GM23248 (cell line): ENCODE data around the gene FARS2. TPM values are rescaled to one million over a fixed set of nuclear protein-coding genes. Genes with fewer than 3 reads are reported as not detected.

ENCODE experiments used
- DNase-seq: peaks from one replicate; pipeline ENCODE4 v3.0.0-alpha.2; 2015
- H2AFZ ChIP-seq: fragments of 200-600 bp; sonication (generic); 2 replicates; pipeline ENCODE4 v1.6.1; 2016; ENCODE audit warnings: antibody characterized with exemption
- H3F3A ChIP-seq: fragments of 200-600 bp; sonication (generic); 2 replicates; pipeline ENCODE4 v1.6.1; 2016; ENCODE audit warnings: mild to moderate bottlenecking, antibody characterized with exemption, mixed run types; ENCODE audit not compliant: insufficient read depth
- H3K27ac ChIP-seq: fragments of 200-600 bp; sonication (generic); 2 replicates; pipeline ENCODE4 v1.5.1; 2016; ENCODE audit warnings: mild to moderate bottlenecking
- H3K27me3 ChIP-seq: fragments of 200-600 bp; sonication (generic); replicated peaks from 2 replicates; pipeline ENCODE4 v1.6.1; 2016; ENCODE audit warnings: mild to moderate bottlenecking; ENCODE audit not compliant: insufficient read depth
- H3K36me3 ChIP-seq: fragments of 200-600 bp; sonication (generic); 2 replicates; pipeline ENCODE4 v1.6.1; 2016; ENCODE audit warnings: low read depth, mild to moderate bottlenecking
- H3K4me1 ChIP-seq: fragments of 200-600 bp; sonication (generic); 2 replicates; pipeline ENCODE4 v1.6.1; 2016; ENCODE audit warnings: mild to moderate bottlenecking; ENCODE audit not compliant: insufficient read depth
- H3K4me2 ChIP-seq: fragments of 200-600 bp; sonication (generic); one replicate; pipeline ENCODE4 v1.6.1; 2016; ENCODE audit warnings: mild to moderate bottlenecking; ENCODE audit not compliant: unreplicated experiment
- H3K4me3 ChIP-seq: fragments of 200-600 bp; sonication (generic); 2 replicates; pipeline ENCODE4 v1.5.1; 2016; ENCODE audit warnings: mild to moderate bottlenecking
- H3K79me2 ChIP-seq: fragments of 200-600 bp; sonication (generic); 2 replicates; pipeline ENCODE4 v1.6.1; 2016; ENCODE audit warnings: mild to moderate bottlenecking; ENCODE audit not compliant: insufficient read depth
- H3K9ac ChIP-seq: fragments of 200-600 bp; sonication (generic); 2 replicates; pipeline ENCODE4 v1.6.1; 2016; ENCODE audit warnings: mild to moderate bottlenecking
- H3K9me2 ChIP-seq: fragments of 200-600 bp; sonication (generic); 2 replicates; pipeline ENCODE4 v1.6.1; 2016; ENCODE audit warnings: mixed run types, mild to moderate bottlenecking, moderate library complexity; ENCODE audit not compliant: insufficient read depth
- H3K9me3 ChIP-seq: fragments of 200-600 bp; sonication (generic); one replicate; pipeline ENCODE4 v1.6.1; 2017; ENCODE audit warnings: low read depth
- H4K20me1 ChIP-seq: fragments of 200-600 bp; sonication (generic); 2 replicates; pipeline ENCODE4 v1.6.0; 2016; ENCODE audit not compliant: insufficient read depth
- EZH2 ChIP-seq: fragments of 200-600 bp; sonication (generic); IDR thresholded peaks from 2 replicates; pipeline ENCODE4 v1.6.1; 2018; ENCODE audit warnings: antibody characterized with exemption, mild to moderate bottlenecking; ENCODE audit not compliant: insufficient read depth, poor library complexity, severe bottlenecking
- EZH2phosphoT487 ChIP-seq: fragments of 200-600 bp; sonication (generic); IDR thresholded peaks from 2 replicates; pipeline ENCODE4 v1.6.1; 2018; ENCODE audit warnings: antibody characterized with exemption, moderate library complexity, mild to moderate bottlenecking, low read depth; ENCODE audit not compliant: insufficient read depth
- WGBS, 2 experiments: methylation state at CpG; one replicate each; pipeline ENCODE4 v1.1.6; 2015 to 2017; ENCODE audit warnings: low lambda C conversion rate in 2 of 2, low coverage in 1 of 2; ENCODE audit errors: missing lambda C conversion rate in 2 of 2; 5-methylcytosine and 5-hydroxymethylcytosine counted together
- in situ Hi-C: fragments of 300-500 bp; cut with MboI; formaldehyde crosslinking; loops from 2 replicates; pipeline ENCODE4 v1.15.0; 2020
- polyA plus RNA-seq: library from polyadenylated mRNA; unstranded; fragments of >200 nt; fragmentation: Nextera tagmentation; extraction: Ambion mirVana; gene quantifications from 2 replicates; pipeline ENCODE4 v1.2.1, GENCODE V29; 2016
- total RNA-seq: library from RNA; depleted of rRNA; stranded (reverse); fragments of >200 nt; shearing (Covaris generic); gene quantifications from 2 replicates; pipeline ENCODE4 v1.2.3, GENCODE V29; 2014

The FARS2 gene
- total and polyA plus RNA-seq, 2 experiments from 2014 or later, result 15.1 to 16.5 TPM

DNA sequence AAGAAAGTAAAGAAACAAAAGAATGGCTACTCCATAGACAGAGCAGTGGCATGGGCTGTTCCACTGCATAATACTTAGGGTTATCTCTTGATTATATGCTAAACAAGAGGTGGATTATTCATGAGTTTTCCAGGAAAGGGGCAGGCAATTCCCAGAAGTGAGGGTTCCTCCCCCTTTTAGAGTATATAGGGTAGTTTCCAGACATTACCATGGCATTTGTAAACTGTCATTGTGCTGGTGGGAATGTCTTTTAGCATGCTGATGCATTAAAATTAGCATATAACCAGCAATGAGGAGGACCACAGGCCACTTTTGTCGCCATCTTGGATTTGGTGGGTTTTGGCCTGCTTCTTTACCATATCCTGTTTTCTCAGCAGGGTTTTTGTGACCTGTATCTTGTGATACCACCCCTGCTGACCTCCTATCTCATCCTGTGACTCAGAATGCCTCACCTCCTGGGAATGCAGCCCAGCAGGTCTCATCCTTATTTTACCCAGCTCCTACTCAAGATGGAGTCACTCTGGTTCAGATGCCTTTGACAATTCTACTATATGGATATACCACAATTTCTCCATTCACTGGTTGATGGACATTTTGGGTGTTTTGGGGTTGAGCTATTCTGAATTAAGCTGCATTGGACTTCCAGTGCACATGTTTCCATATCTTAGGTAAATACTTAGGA lies 280.6 kb downstream of the FARS2 start:
- H3K4me3 ChIP-seq, result no peak overlapping the region
- in situ Hi-C loops, result no loop called here
- peaks cover 11% of the 10 kb centered on the region; the same call in 1 of the 2 replicates for H3F3A ChIP-seq
- H3K4me2 ChIP-seq, result no peak overlapping the region
- peaks cover 28% of the 10 kb centered on the region for H3K4me1 ChIP-seq
- no peaks in the 10 kb centered on the region for H3K79me2 ChIP-seq
- H3K9ac ChIP-seq, result no peak overlapping the region
- TF ChIP-seq EZH2 (no peak), EZH2phosphoT487 (no peak)
- no peaks in the 10 kb centered on the region for H3K9me2 ChIP-seq
- H3K27me3 ChIP-seq, result no peaks in the 10 kb centered on the region
- H2AFZ ChIP-seq, result no peak overlapping the region
- no peaks in the 10 kb centered on the region for H3K36me3 ChIP-seq
- H3K9me3 ChIP-seq, result no peaks in the 10 kb centered on the region
- no peak overlapping the region for H3K27ac ChIP-seq
- peak; percentile 17 for DNase-seq
- H4K20me1 ChIP-seq, result no peaks in the 10 kb centered on the region
- 96 to 100% methylated on average over 1 of the region's 1 CpG for WGBS, 2 experiments

DNA sequence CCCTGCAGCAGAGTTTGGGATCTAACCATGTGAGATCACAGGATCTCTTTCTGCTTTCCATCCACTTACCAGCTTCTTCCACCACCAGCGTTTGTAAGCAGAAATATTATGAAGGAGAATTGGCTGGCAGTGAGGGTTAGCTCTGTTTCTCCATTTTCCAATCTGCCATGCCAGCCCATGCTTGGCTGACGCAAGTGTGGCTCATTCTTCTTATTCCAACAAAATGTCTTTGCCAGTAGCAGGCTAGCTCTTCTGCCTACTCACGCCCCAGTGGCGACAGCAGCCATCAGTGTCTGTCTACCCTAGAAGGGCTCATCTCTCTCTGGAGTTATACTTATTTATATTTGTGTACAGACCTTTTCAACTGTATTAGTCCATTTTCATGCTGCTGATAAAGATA lies 286.2 kb downstream of the FARS2 start:
- no peak overlapping the region for H3K4me2 ChIP-seq
- no peaks in the 10 kb centered on the region for H3K27me3 ChIP-seq
- no peak overlapping the region for H3K9ac ChIP-seq
- no peaks in the 10 kb centered on the region for H4K20me1 ChIP-seq
- no peak overlapping the region for H2AFZ ChIP-seq
- no peak overlapping the region for H3K27ac ChIP-seq
- no peak overlapping the region for H3K4me3 ChIP-seq
- H3K4me1 ChIP-seq, result no peaks in the 10 kb centered on the region
- TF ChIP-seq EZH2phosphoT487 (no peak), EZH2 (no peak)
- in situ Hi-C loops, result no loop called here
- no peaks in the 10 kb centered on the region for H3K79me2 ChIP-seq
- H3K9me2 ChIP-seq, result no peaks in the 10 kb centered on the region
- no peaks in the 10 kb centered on the region for H3K9me3 ChIP-seq
- H3K36me3 ChIP-seq, result no peaks in the 10 kb centered on the region
- H3F3A ChIP-seq, result no peaks in the 10 kb centered on the region
- 70% methylated on average over 4 of the region's 4 CpGs for whole genome bisulfite sequencing, 2 experiments
- no peak for DNase-seq

DNA sequence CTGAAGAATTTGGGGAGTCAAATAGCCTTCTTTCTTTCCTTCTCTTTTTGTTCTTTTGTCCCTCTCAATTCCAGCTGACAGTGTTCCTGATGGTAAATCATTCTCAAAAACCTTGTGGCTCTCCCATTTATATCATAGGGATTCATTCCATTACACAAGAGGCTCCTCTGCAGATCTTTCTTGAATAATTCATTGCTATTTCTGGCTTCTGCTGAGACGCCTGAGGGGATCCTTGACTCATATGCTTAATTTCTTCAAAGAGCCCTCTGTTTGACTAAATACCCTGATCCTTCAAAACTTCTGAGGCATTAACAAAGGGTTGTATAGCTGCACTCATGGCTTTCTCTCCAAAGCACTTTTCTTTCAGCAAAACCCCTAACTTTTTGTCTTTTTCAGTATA lies 289.3 kb downstream of the FARS2 start:
- H3F3A ChIP-seq, result no peaks in the 10 kb centered on the region
- TF ChIP-seq EZH2phosphoT487 (no peak), EZH2 (no peak)
- in situ Hi-C loops, result no loop called here
- no peaks in the 10 kb centered on the region for H3K9me3 ChIP-seq
- H3K27me3 ChIP-seq, result no peaks in the 10 kb centered on the region
- H3K4me1 ChIP-seq, result no peaks in the 10 kb centered on the region
- WGBS, 2 experiments, result 93 to 100% methylated on average over 1 of the region's 1 CpG
- H3K27ac ChIP-seq, result no peak overlapping the region
- no peaks in the 10 kb centered on the region for H4K20me1 ChIP-seq
- no peak overlapping the region for H3K9ac ChIP-seq
- no peak overlapping the region for H2AFZ ChIP-seq
- H3K9me2 ChIP-seq, result no peaks in the 10 kb centered on the region
- no peak overlapping the region for H3K4me2 ChIP-seq
- no peak for DNase-seq
- no peak overlapping the region for H3K4me3 ChIP-seq
- H3K36me3 ChIP-seq, result no peaks in the 10 kb centered on the region
- H3K79me2 ChIP-seq, result no peaks in the 10 kb centered on the region

DNA sequence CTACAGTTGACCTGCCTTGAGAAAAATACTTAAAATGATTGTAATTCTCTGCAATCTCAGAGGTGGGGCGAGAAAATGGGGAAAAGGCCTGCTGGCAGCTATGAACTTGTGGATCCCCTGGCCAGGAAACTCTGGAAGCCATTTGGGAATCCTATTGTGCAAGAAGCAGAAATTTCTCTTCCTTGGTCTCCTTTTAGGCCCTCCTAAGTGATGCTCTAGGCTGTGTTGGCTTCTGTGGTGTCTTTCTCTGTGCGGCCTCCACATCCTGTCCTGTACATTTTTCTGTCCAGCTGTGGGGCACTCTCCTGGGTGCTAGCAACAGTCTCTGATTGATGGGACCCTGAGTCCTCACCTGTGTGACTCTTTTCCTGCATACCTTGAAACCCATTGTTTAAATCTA lies 290.9 kb downstream of the FARS2 start:
- H3K4me2 ChIP-seq, result no peak overlapping the region
- in situ Hi-C loops, result no loop called here
- H3F3A ChIP-seq, result no peaks in the 10 kb centered on the region
- TF ChIP-seq EZH2phosphoT487, result no peak
- H3K9me2 ChIP-seq, result no peaks in the 10 kb centered on the region
- H3K9me3 ChIP-seq, result no peaks in the 10 kb centered on the region
- no peaks in the 10 kb centered on the region for H3K79me2 ChIP-seq
- H3K9ac ChIP-seq, result no peak overlapping the region
- WGBS, 2 experiments, result 72 to 76% methylated on average over 2 of the region's 2 CpGs
- H3K27me3 ChIP-seq, result no peaks in the 10 kb centered on the region
- H4K20me1 ChIP-seq, result no peaks in the 10 kb centered on the region
- H2AFZ ChIP-seq, result no peak overlapping the region
- no peak overlapping the region for H3K27ac ChIP-seq
- H3K4me1 ChIP-seq, result no peaks in the 10 kb centered on the region
- no peak overlapping the region for H3K4me3 ChIP-seq
- H3K36me3 ChIP-seq, result no peaks in the 10 kb centered on the region
- no peak for DNase-seq

DNA sequence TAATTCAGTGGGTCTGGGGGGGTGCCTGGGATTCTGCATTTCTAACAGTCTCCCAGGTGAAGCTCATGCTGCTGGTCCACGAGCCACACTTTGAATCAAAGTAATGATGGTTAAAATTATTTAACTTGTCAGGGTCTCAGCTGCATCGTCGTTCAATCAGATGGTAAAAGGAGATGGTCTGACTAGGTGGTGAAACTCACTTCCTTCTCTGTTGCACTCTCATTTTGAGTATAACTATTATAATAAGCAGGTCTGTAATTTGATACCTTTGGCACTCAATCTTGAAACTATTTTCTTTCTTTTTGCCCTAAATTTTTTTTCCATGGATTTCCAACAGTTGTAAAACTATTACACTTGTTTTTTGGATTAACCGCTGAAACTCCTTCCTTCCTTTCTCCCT lies 292.5 kb downstream of the FARS2 start:
- no peaks in the 10 kb centered on the region for H4K20me1 ChIP-seq
- H3K4me1 ChIP-seq, result no peaks in the 10 kb centered on the region
- H3K9me3 ChIP-seq, result no peaks in the 10 kb centered on the region
- H3K79me2 ChIP-seq, result no peaks in the 10 kb centered on the region
- no peaks in the 10 kb centered on the region for H3K27me3 ChIP-seq
- no peak overlapping the region for H3K9ac ChIP-seq
- TF ChIP-seq EZH2phosphoT487 (no peak), EZH2 (no peak)
- H3K36me3 ChIP-seq, result no peaks in the 10 kb centered on the region
- in situ Hi-C loops, result no loop called here
- H3K4me3 ChIP-seq, result no peak overlapping the region
- no peak overlapping the region for H3K27ac ChIP-seq
- H3K9me2 ChIP-seq, result no peaks in the 10 kb centered on the region
- DNase-seq, result no peak
- no peaks in the 10 kb centered on the region for H3F3A ChIP-seq
- WGBS, 2 experiments, result 60 to 64% methylated on average over 4 of the region's 4 CpGs
- no peak overlapping the region for H2AFZ ChIP-seq
- H3K4me2 ChIP-seq, result no peak overlapping the region
